SIG-M5 treated with dmso at 0.1 percent for 504 hours (cell line): ENCODE measurements around the gene PITPNM3.
A peak's percentile ranks its signal among the peaks of the same experiment; 100 is the strongest.

Source experiments
- DNase-seq: peaks from one replicate; lab custom pipeline; 2025; ENCODE audit not compliant: unreplicated experiment; lab: John Stamatoyannopoulos, UW

PITPNM3 gene

GRCh38 chr17:6446516-6447100 is 109.7 kb downstream of the PITPNM3 start:
- DNase-seq: no peak

- no peak for DNase-seq
These were observed 111.6 kb downstream of the PITPNM3 start for GRCh38 chr17:6444571-6445335.

- peak; percentile 23 for DNase-seq
These were observed 112.4 kb downstream of the PITPNM3 start, which contains the start of gene PIMREG for GRCh38 chr17:6443692-6444570. Gene PIMREG, plus strand, starts transcription at chr17:6444455. Its CDS starts 656 bp downstream, at chr17:6445111.

GRCh38 chr17:6442775-6443174 is 113.6 kb downstream of the PITPNM3 start:
- DNase-seq: no peak

GRCh38 chr17:6439951-6440350 is 116.4 kb downstream of the PITPNM3 start:
- no peak for DNase-seq

- DNase-seq: no peak
These were observed 118.4 kb downstream of the PITPNM3 start for GRCh38 chr17:6437956-6438355.

GRCh38 chr17:6437466-6437865 is 118.9 kb downstream of the PITPNM3 start:
- no peak for DNase-seq

- peak; percentile 50 for DNase-seq
These were observed 120.4 kb downstream of the PITPNM3 start for GRCh38 chr17:6435968-6436367.

GRCh38 chr17:6435051-6435450 is 121.3 kb downstream of the PITPNM3 start, which contains the start of gene AIPL1:
Gene AIPL1, minus strand, starts transcription at chr17:6435121. Its CDS starts 17 bp downstream, at chr17:6435104.
- no peak for DNase-seq

GRCh38 chr17:6430769-6431168 is 125.6 kb downstream of the PITPNM3 start:
- DNase-seq: no peak

GRCh38 chr17:6429266-6429665 is 127.1 kb downstream of the PITPNM3 start:
- DNase-seq: no peak

- no peak for DNase-seq
These were observed 128.0 kb downstream of the PITPNM3 start for GRCh38 chr17:6428207-6428965.

GRCh38 chr17:6427279-6427781 is 129.0 kb downstream of the PITPNM3 start:
- DNase-seq: peak; percentile 75

- no peak for DNase-seq
These were observed 129.8 kb downstream of the PITPNM3 start for GRCh38 chr17:6426356-6427101.

GRCh38 chr17:6425407-6425806 is 130.9 kb downstream of the PITPNM3 start:
- no peak for DNase-seq

- DNase-seq: no peak
These were observed 132.4 kb downstream of the PITPNM3 start for GRCh38 chr17:6423931-6424330.

GRCh38 chr17:6422654-6423241 is 133.6 kb downstream of the PITPNM3 start:
- DNase-seq: no peak

GRCh38 chr17:6421700-6422604 is 134.4 kb downstream of the PITPNM3 start:
- peak; percentile 61 for DNase-seq
